Spleen (tissue), 7 donors: ENCODE measurements around the gene LYPLA2.

ENCODE experiments used
- POLR2A ChIP-seq, 3 donors: fragments of 450-650 bp; IDR thresholded peaks; one replicate each; pipeline ENCODE4 v1.5.1; 2017; ENCODE audit warnings: antibody characterized with exemption in 3 of 3, mild to moderate bottlenecking in 1 of 3
- POLR2AphosphoS5 ChIP-seq, 3 donors: sonication (generic); formaldehyde crosslinking; IDR thresholded peaks; one replicate each; pipeline ENCODE4 v1.5.1; 2017; ENCODE audit warnings: antibody characterized with exemption in 3 of 3
- TF ChIP-seq, protein P1 (sequence below), 11 experiments: fragments of 200-600 bp in 7 of 11; fragments of 450-650 bp in 4 of 11; sonication (generic) in 4 of 11; IDR thresholded peaks in 8 of 11; conservative IDR thresholded peaks in 3 of 11; 1 replicate in 7 of 11; 2 replicates in 4 of 11; pipeline versions ENCODE4 v1.4.0 to v1.8.0; 2016 to 2021; ENCODE audit warnings: antibody characterized with exemption in 11 of 11, inconsistent platforms in 4 of 11, mild to moderate bottlenecking in 1 of 11
- donor health status: DM: no; HTN: no; CAD: no; lungs with moderate emphysema.
- donor health status: DM: no; HTN: no; CAD: no.
- donor health status: DM: no; HTN: no; CAD: no.

DNA sequence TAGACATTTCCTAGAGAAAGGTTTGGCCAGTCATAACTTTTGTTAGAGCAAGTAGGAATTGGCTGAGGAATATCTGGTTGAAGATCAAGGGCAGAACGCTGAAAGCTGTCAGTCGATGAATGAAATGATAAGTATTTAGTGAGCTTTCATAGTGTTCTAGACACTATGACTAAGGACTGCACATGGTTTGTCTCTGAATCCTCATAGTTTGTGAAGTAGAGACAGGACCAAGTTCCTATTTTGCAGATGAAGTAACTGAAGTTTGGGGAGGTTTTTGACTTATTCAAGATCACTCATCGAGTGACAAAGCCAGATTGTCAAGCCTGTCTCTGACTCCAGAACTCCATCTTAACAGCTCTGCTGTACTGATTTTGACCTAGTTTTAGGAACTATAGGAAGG is 42.9 kb upstream of the LYPLA2 start:
- TF ChIP-seq, protein P1, sequence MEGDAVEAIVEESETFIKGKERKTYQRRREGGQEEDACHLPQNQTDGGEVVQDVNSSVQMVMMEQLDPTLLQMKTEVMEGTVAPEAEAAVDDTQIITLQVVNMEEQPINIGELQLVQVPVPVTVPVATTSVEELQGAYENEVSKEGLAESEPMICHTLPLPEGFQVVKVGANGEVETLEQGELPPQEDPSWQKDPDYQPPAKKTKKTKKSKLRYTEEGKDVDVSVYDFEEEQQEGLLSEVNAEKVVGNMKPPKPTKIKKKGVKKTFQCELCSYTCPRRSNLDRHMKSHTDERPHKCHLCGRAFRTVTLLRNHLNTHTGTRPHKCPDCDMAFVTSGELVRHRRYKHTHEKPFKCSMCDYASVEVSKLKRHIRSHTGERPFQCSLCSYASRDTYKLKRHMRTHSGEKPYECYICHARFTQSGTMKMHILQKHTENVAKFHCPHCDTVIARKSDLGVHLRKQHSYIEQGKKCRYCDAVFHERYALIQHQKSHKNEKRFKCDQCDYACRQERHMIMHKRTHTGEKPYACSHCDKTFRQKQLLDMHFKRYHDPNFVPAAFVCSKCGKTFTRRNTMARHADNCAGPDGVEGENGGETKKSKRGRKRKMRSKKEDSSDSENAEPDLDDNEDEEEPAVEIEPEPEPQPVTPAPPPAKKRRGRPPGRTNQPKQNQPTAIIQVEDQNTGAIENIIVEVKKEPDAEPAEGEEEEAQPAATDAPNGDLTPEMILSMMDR (IDR thresholded peaks at IDR 0.05 in 8 of 11, conservative IDR thresholded peaks at IDR 0.05 in 3 of 11): no peak
- TF ChIP-seq POLR2A (IDR thresholded peaks at IDR 0.05) (no peak), POLR2AphosphoS5 (IDR thresholded peaks at IDR 0.05) (no peak)
